HepG2 (cell line): ENCODE measurements around the gene CAMKMT. TPM values are rescaled to one million over a fixed set of nuclear protein-coding genes. Genes with fewer than 3 reads are reported as not detected.

Experiments
- ATAC-seq: fragments of 200-7000 bp; cut with Tn5 transposase; 3 replicates; pipeline ENCODE4 v1.9.1; 2020; ENCODE audit warnings: mild to moderate bottlenecking, moderate library complexity
- BruUV-seq: library from RNA; stranded (reverse); fragments of 400-500 nt; replicated peaks from 2 replicates; lab custom pipeline; 2021; lab: Mats Ljungman, UMichigan
- CTCF ChIA-PET: fragments of 300-600 bp; formaldehyde crosslinking; extraction: SDS; loops from one replicate; lab custom pipeline; 2021; ENCODE audit warnings: low total read pairs, inconsistent platforms, low intra/inter-chr PET ratio; lab: Yijun Ruan, JAX
- POLR2A ChIA-PET: fragments of 350-600 bp; sonication (Branson Sonifier 250); formaldehyde crosslinking; loops from one replicate; lab custom pipeline; 2020; ENCODE audit warnings: antibody characterized with exemption, inconsistent platforms; lab: Yijun Ruan, JAX
- DNase-seq: peaks from one replicate; pipeline ENCODE4 v3.0.0-alpha.2; 2015; ENCODE audit warnings: low spot score
- FAIRE-seq: peaks from 3 replicates; lab custom pipeline; 2011; peaks lifted over from hg19 to GRCh38; lab: Jason Lieb, UNC
- H2AFZ ChIP-seq: one replicate; pipeline ENCODE4 v1.6.1; 2011; ENCODE audit warnings: low read length, inconsistent platforms
- H3K27ac ChIP-seq: fragments of 300-600 bp; 3 replicates; pipeline ENCODE4 v1.8.0; 2011; ENCODE audit warnings: mixed run types, mild to moderate bottlenecking, mixed read lengths, low read length, inconsistent platforms; ENCODE audit not compliant: insufficient read depth; ENCODE audit errors: extremely low read length
- H3K27me3 ChIP-seq, 2 experiments: fragments of 200-600 bp in 1 of 2; 2 replicates in 1 of 2; 3 replicates in 1 of 2; pipeline versions ENCODE4 v1.6.0 to v1.8.0; 2011; ENCODE audit warnings: low read length in 2 of 2, mild to moderate bottlenecking in 2 of 2, moderate library complexity in 2 of 2, inconsistent platforms in 1 of 2; ENCODE audit not compliant: insufficient read depth in 2 of 2, control insufficient read depth in 1 of 2
- H3K36me3 ChIP-seq, 2 experiments: fragments of 200-600 bp in 1 of 2; replicated peaks in 1 of 2; 2 replicates in 1 of 2; 3 replicates in 1 of 2; pipeline versions ENCODE4 v1.5.1 to v1.8.0; 2011; ENCODE audit warnings: low read length in 2 of 2, inconsistent platforms in 1 of 2; ENCODE audit not compliant: insufficient read depth in 2 of 2, control insufficient read depth in 1 of 2
- H3K4me1 ChIP-seq: 2 replicates; pipeline ENCODE4 v1.5.1; 2012; ENCODE audit warnings: low read length, inconsistent platforms; ENCODE audit not compliant: insufficient read depth
- H3K4me2 ChIP-seq: 2 replicates; pipeline ENCODE4 v1.6.0; 2011; ENCODE audit warnings: low read depth, low read length, inconsistent platforms
- H3K4me3 ChIP-seq, 3 experiments: fragments of 200-600 bp in 1 of 3; sonication (generic), shearing (Covaris generic) in 1 of 3; replicated peaks in 1 of 3; 2 replicates each; pipeline ENCODE4 v1.5.1; 2011 to 2016; ENCODE audit warnings: low read length in 3 of 3, inconsistent platforms in 2 of 3, low read depth in 2 of 3, mild to moderate bottlenecking in 2 of 3, control low read depth in 1 of 3, mixed read lengths in 1 of 3; ENCODE audit not compliant: insufficient read depth in 1 of 3
- H3K79me2 ChIP-seq: one replicate; pipeline ENCODE4 v1.6.1; 2011; ENCODE audit warnings: low read length, inconsistent platforms; ENCODE audit not compliant: insufficient read depth
- H3K9ac ChIP-seq: 2 replicates; pipeline ENCODE4 v1.6.0; 2011; ENCODE audit warnings: mild to moderate bottlenecking, low read depth, low read length, inconsistent platforms; ENCODE audit not compliant: insufficient read depth
- H3K9me3 ChIP-seq: 2 replicates; pipeline ENCODE4 v1.5.1; 2012; ENCODE audit warnings: mild to moderate bottlenecking, low read length
- H4K20me1 ChIP-seq: 2 replicates; pipeline ENCODE4 v1.6.0; 2011; ENCODE audit warnings: inconsistent platforms, mild to moderate bottlenecking, low read length, moderate library complexity; ENCODE audit not compliant: insufficient read depth
- BRD4 ChIP-seq: sonication (generic); formaldehyde crosslinking; IDR thresholded peaks from 2 replicates; pipeline ENCODE4 v1.4.0; 2020; ENCODE audit warnings: missing genetic modification reagents
- E2F5 ChIP-seq: sonication (generic); formaldehyde crosslinking; conservative IDR thresholded peaks from 2 replicates; pipeline ENCODE4 v1.4.0; 2020; ENCODE audit warnings: missing genetic modification reagents
- MED1 ChIP-seq: sonication (generic); formaldehyde crosslinking; IDR thresholded peaks from 2 replicates; pipeline ENCODE4 v1.4.0; 2020; ENCODE audit warnings: missing genetic modification reagents
- MLLT10 ChIP-seq: sonication (generic); formaldehyde crosslinking; IDR thresholded peaks from 2 replicates; pipeline ENCODE4 v1.4.0; 2020; ENCODE audit warnings: missing genetic modification reagents
- PATZ1 ChIP-seq: sonication (generic); formaldehyde crosslinking; IDR thresholded peaks from 2 replicates; pipeline ENCODE4 v1.4.0; 2020; ENCODE audit warnings: missing genetic modification reagents
- PBX3 ChIP-seq: sonication (generic); formaldehyde crosslinking; IDR thresholded peaks from 2 replicates; pipeline ENCODE4 v1.8.1; 2023; ENCODE audit warnings: missing genetic modification reagents, inconsistent platforms, borderline replicate concordance
- ZBTB26 ChIP-seq: IDR thresholded peaks from 2 replicates; pipeline ENCODE4 v1.6.1; 2016; ENCODE audit warnings: missing compliant biosample characterization, missing genetic modification reagents, borderline replicate concordance
- ZNF18 ChIP-seq: sonication (generic); formaldehyde crosslinking; IDR thresholded peaks from 2 replicates; pipeline ENCODE4 v1.8.0; 2022; ENCODE audit warnings: mild to moderate bottlenecking, missing genetic modification reagents; ENCODE audit not compliant: insufficient replicate concordance
- ZNF224 ChIP-seq: sonication (generic); formaldehyde crosslinking; IDR thresholded peaks from 2 replicates; pipeline ENCODE4 v1.5.0; 2020; ENCODE audit warnings: mild to moderate bottlenecking, missing genetic modification reagents
- ZNF280B ChIP-seq: sonication (generic); formaldehyde crosslinking; IDR thresholded peaks from 2 replicates; pipeline ENCODE4 v1.5.0; 2020; ENCODE audit warnings: missing genetic modification reagents, mild to moderate bottlenecking, borderline replicate concordance
- ZNF414 ChIP-seq: sonication (generic); formaldehyde crosslinking; IDR thresholded peaks from 2 replicates; pipeline ENCODE4 v1.5.0; 2020; ENCODE audit warnings: missing genetic modification reagents
- WGBS: methylation state at CpG from one replicate; pipeline ENCODE4 v1.1.6; 2017; ENCODE audit warnings: low lambda C conversion rate; 5-methylcytosine and 5-hydroxymethylcytosine counted together
- in situ Hi-C: cut with HindIII; loops from 2 replicates; pipeline ENCODE4 v1.10.0; 2017; ENCODE audit warnings: low pct_unique_long_range_greater_than_20kb; ENCODE audit not compliant: extremely low pct_ligation_motif_present
- intact Hi-C: fragments of 100-400 bp; cut with micrococcal nuclease; formaldehyde crosslinking; loops from one replicate; pipeline ENCODE4 v1.10.0; 2022; ENCODE audit not compliant: unreplicated experiment
- polyA plus RNA-seq, 8 experiments: library from polyadenylated mRNA; depleted of rRNA in 3 of 8; stranded (reverse) in 7 of 8; unstranded in 1 of 8; fragments of >200 nt; fragmentation: Illumina TruSeq in 4 of 8; extraction: Trizol in 4 of 8; gene quantifications; 2 replicates each; pipeline versions ENCODE4 v1.2.1 to v1.2.3, GENCODE V29; 2011 to 2016; ENCODE audit warnings: low read depth in 4 of 8, missing spikeins in 1 of 8, mixed read lengths in 1 of 8; ENCODE audit not compliant: insufficient read depth in 1 of 8
- total RNA-seq, 5 experiments: library from RNA; depleted of rRNA; stranded (reverse); fragments of >200 nt; fragmentation: Illumina TruSeq; extraction: Trizol; gene quantifications; 2 replicates each; pipeline ENCODE4 v1.2.3, GENCODE V29; 2016; ENCODE audit warnings: low read depth in 1 of 5

The CAMKMT gene
- total and polyA plus RNA-seq, 2 of the 13 experiments (the other 11 are each of a cell fraction or from before 2014, with no cell fraction given): 6.9 to 20.8 TPM

- Histone ChIP-seq H3K36me3 (no peaks in the 10 kb centered on the region), H3K4me1 (no peaks in the 10 kb centered on the region), H3K9me3 (no peaks in the 10 kb centered on the region), H2AFZ (no peak overlapping the region), H3K79me2 (no peaks in the 10 kb centered on the region), H3K4me2 (no peak overlapping the region), H3K4me3 (no peak overlapping the region), H3K27me3 (no peaks in the 10 kb centered on the region), H3K27ac (no peak overlapping the region), H4K20me1 (no peaks in the 10 kb centered on the region), H3K9ac (no peak overlapping the region)
- BruUV-seq: no TSS peak
- DNase-seq: no peak
- CTCF ChIA-PET: no interaction called here
- FAIRE-seq: no peak
- intact Hi-C loops (loop anchor here (5.0 kb wide), 1 partner anchor 327 kb away; no protein-coding TSS in a partner anchor), in situ Hi-C loops (no loop called here)
- no peak for TF ChIP-seq ZNF224 (CRISPR knock-in tag)
- no peak for TF ChIP-seq ZNF18 (CRISPR knock-in tag)
- TF ChIP-seq BRD4: no peak
- no peak for TF ChIP-seq ZNF414 (CRISPR knock-in tag)
- no peak for TF ChIP-seq ZNF280B (CRISPR knock-in tag)
- no peak for TF ChIP-seq MLLT10 (CRISPR knock-in tag)
- no peak for TF ChIP-seq PATZ1 (CRISPR knock-in tag)
- no peak for TF ChIP-seq ZBTB26 (CRISPR knock-in tag)
- no peak for TF ChIP-seq PBX3
- TF ChIP-seq E2F5 (CRISPR knock-in tag): no peak
- TF ChIP-seq MED1 (CRISPR knock-in tag): no peak
- WGBS: 79% methylated on average over 2 of the region's 2 CpGs
- ATAC-seq: no peak
- POLR2A ChIA-PET: no interaction called here
These were observed 357.8 kb downstream of the CAMKMT start for GRCh38 chr2:44719562-44719961.
